GM18907 (cell line): Measurements from ENCODE around the gene RPL6.

Experiments used
- ATAC-seq: cut with Tn5 transposase; IDR thresholded peaks from one replicate; pipeline ENCODE4 v1.9.1; 2021; ENCODE audit warnings: mild to moderate bottlenecking, moderate library complexity; ENCODE audit not compliant: unreplicated experiment

Gene RPL6

DNA sequence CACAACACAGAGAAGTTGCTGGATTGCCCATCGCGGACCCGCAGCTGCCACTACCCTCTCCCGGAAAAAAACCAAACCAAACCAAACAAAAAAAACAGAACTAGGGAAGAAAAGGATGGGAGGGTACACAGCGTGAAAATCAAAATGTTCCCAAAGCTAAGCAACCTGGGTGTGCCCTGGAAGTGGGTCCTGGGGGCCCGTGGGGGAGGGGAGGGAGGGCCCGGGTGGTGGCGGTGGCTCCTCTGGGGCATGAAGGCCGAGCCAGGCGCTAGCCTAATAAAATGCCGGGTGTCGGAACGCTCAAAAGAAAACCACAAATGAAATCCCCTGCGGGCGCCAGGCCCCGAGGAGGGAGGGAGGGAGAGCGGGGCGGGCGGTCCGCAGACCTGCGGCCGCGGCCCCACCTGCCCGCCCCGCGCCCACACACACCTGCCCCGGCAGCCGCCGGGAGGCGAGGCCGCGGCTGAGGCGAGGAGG, 28.0 kb downstream of the RPL6 start:
- peak; percentile 59 for ATAC-seq

DNA sequence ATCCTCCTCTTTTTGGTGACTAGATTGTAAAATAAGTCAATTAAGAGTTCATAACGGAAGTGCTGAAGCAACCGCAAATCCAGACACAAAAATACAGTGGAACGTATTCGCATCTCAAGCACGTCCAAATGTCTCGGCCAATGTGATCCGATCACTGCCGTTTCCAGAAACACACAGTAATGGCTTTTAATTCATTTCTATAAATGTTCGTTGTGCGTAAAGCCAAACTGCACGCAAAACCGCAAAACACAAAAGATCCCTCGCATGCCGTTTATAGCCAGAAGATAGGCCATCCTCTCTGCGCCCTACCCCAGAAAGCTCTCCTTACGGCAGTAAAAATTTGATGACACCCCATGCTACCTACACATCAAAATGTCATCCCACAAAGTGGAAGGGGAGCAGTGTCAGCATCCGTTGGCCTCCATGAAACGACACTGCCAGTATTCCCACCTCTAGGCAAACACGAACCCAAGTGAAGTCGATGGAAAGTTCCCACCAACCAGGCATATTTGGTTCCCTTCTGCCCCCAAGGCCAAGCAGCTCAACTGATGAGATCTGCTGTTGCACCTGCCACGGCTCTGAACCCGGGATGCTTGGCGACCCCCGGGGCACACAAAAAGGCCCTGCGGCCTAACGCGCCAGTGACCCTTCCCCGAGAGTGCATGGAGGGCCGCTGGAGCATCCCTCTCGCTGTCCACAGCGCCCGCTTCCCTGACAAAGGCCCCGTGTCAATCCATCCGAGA, 28.6 kb downstream of the RPL6 start:
- ATAC-seq, result peak; percentile 10

DNA sequence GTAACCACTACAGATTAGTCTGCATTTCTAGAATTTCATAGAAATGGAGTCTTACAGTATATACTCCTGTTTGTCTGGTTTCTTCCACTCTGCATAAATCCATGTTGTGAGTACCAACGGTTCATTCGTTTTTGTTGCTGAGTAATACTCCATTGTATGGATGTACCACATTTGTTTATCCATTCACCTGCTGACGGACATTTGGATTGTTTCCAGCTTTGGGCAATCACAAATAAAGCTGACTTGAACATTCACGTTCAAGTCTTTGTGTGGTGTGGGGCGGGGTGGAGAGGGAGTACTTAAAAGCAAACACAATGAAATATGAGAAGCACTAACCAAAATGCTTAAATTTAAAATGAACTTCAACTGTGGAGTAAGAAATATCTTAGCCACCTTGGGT, 34.3 kb downstream of the RPL6 start:
- ATAC-seq, result no peak

DNA sequence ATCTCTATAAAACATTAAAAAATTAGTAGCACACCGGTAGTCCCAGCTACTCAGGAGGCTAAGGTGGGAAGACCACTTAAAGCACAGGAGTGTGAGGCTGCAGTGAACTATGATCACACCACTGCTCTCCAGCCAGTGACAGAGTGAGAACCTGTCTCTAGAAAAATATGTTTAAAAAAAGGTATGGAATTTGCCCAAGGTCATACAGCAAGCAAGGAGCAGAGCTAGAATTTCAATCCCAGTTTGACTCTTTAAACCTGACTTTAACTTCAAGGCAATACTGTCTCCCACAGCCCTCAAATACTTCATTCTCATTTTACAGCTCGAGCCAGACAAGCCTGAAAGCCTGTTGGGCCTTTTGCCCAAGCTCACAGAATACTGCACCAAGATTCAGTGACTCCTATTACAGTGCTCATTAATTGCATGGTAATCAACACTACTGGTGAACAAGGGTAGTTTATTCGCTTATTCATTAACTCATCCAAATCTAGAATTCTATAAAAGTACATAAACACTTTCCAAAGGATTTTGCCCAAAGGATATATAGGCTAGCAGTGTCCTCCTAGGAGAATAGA, 35.2 kb downstream of the RPL6 start:
- ATAC-seq, result no peak

DNA sequence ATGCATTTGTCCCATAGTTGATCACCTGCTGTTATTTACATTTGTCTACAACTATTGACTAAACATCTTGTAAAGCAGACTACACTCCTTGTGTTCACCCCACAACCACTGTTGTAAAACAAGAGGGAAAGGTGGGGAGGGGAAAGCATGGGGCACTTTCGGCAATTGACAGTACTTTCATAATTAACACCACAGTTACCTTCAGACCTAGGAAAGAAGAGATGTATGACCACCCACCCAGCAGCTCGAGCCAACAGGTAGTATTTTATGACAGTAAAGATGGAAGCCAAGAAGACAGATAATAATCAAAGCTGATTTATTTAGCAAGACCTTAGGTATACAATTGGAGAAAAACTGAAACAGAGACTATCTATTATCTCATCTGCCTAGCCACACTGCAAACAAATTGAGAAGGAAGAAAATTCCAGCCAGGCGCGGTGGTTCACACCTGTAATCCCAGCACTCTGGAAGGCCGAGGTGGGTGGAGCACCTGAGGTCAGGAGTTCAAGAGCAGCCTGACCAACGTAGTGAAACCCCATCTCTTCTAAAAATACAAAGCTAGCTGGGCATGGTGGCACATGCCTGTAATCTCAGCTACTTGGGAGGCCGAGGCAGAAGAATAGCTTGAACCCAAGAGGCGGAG, 38.4 kb downstream of the RPL6 start:
- no peak for ATAC-seq

DNA sequence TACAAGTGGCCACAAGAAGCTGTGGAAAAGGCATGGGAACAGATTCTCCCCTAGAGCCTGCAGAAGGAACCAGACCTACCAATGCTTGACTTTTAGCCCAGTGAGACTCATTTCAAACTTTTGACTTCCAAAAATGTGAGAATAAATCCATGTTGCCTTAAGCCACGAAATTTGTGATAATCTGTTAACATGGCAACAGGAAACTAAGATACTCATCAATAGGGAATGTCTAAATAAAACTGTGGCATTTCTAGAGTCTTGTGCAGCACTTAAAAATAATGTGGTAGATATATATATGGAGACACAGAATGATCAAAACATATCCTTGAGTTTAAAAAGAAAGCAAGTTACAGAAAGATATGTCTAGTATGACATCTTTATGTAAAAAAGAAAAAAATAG, 39.2 kb downstream of the RPL6 start:
- no peak for ATAC-seq

DNA sequence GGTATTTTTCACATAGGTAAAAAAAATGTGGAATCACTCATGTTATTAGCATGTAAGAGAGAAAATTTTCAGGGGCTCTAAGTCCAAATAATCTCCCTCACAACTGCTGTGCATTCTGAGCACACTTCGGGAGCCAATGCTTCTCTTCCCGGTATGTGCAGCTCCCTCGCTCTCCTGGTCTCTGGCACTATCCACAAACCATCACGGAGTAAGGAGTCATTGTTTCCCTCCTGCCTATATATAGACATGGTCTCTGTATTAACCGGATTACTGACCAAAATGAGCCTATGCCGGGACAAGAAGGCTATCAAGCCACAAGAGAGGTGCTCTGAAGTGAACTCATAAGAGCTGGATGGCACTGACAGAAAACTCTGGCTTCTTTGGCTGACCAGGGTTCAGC, 40.5 kb downstream of the RPL6 start:
- no peak for ATAC-seq

DNA sequence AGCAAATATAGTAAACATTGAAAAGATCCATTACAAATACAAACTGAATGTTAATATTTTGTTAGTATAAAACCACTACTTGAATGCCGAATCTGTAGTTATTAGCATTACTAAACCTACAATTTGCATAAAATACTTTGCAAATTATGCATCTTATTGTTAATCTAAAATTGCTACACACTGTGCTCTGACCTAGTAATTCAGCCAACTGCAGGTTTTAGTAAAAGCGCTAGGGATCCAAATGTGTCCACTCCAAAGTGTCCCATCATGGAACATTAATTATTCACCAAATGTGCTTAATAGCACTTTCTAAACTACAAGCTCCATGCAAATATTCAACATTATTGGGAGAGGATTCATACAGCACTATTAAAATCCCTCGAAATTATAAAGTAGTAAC, 41.4 kb downstream of the RPL6 start:
- ATAC-seq, result no peak

DNA sequence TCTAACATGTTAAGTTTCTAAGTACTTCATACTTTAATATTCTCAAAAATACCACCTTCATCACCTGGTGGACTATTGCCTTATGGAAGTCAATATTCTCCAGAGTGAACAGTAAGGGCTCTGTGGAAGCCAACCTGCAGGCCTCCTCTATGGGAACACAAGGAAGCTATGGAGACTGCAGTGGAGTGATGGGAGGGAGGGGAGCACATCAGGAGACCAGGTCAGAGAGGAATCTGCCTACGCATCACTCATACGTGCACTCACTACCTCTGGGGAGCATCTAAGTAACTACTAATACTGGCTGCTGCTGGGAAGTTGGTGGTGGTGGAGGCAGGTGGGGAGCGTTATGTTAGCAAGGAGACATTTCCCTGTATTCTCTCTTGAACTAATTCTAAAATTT, 47.1 kb downstream of the RPL6 start:
- no peak for ATAC-seq

DNA sequence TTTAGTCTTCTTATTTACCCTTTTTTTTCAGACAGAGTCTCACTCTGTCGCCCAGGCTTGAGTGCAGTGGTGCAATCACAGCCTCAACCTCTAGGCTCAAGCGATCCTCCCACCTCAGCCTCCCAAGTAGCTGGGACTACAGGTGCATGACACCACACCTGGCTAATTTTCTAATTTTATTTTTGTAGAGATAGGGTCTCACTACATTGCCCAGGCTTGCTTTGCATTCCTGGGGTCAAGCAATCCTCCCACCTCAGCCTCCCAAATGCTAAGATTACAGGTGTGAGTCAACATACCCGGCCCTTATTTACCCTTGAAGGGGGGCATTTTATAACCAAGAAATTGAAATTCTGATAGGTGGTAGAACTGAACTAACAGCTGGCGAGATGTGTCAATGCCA, 48.1 kb downstream of the RPL6 start:
- ATAC-seq, result no peak

DNA sequence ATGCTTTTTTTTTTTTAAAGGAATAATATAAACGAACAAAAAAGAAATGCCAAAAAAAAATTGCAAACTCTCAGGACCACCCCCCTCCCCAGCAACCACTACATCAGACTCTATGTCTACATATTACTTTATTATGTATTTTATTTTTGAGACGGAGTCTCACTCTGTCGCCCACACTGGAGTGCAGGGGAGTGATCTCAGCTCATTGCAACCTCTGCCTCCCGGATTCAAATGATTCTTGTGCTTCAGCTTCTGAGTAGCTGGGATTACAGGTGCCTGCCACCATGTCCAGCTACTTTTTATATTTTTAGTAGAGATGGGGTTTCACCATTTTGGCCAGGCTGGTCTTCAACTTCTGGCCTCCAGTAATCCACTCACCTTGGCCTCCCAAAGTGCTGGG, 50.1 kb downstream of the RPL6 start:
- ATAC-seq, result no peak

DNA sequence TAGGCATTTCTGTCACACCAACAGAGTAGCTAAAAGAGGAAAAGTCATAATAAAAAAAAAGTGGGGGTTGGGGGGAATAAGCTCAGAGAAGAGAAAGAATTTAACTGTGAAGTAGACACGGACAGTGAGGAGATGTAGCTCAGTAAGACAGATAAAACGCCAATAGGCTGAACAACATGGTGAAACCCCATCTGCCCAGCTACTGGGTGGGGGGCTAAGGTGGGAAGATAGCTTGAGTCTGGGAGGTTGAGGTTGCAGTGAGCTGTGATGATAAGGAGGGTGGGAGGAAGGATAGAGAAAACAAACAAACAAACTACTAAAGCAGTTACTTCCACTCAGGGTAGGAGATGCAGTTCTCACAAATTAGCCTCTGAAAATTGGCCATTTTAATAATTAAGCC, 52.2 kb downstream of the RPL6 start:
- ATAC-seq, result no peak
